Measurements from ENCODE around the gene RBMS1.

The RBMS1 gene, protein sequence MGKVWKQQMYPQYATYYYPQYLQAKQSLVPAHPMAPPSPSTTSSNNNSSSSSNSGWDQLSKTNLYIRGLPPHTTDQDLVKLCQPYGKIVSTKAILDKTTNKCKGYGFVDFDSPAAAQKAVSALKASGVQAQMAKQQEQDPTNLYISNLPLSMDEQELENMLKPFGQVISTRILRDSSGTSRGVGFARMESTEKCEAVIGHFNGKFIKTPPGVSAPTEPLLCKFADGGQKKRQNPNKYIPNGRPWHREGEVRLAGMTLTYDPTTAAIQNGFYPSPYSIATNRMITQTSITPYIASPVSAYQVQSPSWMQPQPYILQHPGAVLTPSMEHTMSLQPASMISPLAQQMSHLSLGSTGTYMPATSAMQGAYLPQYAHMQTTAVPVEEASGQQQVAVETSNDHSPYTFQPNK

DNA sequence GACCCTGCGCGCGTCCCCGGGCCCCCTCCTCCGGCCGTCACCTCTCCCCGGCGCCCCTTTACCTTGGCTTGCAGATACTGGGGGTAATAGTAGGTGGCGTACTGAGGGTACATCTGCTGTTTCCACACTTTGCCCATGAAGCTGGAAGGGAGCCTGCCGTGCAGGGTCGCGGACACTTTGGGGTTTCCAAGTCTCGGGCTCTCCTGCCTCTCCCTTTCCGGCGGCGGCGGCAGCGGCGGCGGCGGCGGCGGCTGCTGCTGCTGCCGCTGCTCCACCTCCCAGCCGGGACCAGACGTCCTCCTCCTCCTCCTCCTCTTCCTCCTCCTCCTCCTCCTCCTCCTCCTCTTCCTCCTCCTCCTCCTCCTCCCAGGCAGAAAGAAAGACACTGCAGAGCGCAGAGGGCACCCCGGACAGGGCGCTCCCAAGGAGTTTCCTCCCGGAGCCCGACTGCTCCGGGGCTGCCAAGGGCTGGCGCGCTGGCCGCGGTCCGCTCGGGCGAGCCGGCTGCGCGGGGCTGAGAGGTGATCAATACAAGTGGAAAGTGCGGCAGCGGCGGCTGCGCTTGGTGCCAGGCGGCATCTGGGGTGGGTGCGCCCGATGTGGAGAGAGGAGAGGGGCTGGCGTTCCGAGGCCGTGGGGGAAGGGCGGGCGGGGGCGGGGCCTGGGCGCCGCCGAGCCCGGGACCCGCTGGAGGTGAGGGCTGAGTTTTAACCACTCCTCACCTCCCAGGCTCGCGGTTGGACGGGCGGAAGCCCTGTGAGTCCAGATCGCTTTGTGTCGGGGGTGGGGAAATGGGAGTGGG, at the start of gene RBMS1:
Gene RBMS1, minus strand, starts transcription at position 581 of the 802 bp plus-strand sequence. Its CDS starts 444 bp downstream, at position 137.
- FAIRE-seq, result no peak
- no peak for DNase-seq (ENCODE audit: insufficient read length, low spot score)
- TF ChIP-seq, protein P1, sequence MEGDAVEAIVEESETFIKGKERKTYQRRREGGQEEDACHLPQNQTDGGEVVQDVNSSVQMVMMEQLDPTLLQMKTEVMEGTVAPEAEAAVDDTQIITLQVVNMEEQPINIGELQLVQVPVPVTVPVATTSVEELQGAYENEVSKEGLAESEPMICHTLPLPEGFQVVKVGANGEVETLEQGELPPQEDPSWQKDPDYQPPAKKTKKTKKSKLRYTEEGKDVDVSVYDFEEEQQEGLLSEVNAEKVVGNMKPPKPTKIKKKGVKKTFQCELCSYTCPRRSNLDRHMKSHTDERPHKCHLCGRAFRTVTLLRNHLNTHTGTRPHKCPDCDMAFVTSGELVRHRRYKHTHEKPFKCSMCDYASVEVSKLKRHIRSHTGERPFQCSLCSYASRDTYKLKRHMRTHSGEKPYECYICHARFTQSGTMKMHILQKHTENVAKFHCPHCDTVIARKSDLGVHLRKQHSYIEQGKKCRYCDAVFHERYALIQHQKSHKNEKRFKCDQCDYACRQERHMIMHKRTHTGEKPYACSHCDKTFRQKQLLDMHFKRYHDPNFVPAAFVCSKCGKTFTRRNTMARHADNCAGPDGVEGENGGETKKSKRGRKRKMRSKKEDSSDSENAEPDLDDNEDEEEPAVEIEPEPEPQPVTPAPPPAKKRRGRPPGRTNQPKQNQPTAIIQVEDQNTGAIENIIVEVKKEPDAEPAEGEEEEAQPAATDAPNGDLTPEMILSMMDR (IDR thresholded peaks at IDR 0.05; ENCODE audit: insufficient read depth, missing control alignments), result no peak

DNA sequence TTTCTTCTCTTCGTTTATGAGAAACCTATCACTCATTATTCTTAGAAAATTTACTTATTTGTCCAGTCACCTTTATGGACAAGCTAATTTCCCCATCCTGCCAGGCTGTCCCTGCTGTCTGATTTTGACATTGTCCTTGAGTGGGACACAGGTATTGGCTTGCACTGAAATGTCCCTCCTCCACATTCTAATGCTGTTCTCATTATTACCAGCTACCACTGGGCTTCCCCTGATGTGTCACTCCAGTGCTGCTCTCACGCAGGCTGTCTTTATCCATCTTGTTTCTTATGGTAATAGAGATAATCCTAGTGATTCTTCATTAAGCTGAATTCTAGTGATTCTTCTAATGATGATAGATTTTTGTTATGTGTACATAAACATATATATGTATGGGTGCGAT, 48.1 kb upstream of the RBMS1 start:
- TF ChIP-seq, protein P1 (IDR thresholded peaks at IDR 0.05; ENCODE audit: insufficient read depth, missing control alignments), result no peak
- no peak for DNase-seq (ENCODE audit: insufficient read length, low spot score)
- no peak for FAIRE-seq

DNA sequence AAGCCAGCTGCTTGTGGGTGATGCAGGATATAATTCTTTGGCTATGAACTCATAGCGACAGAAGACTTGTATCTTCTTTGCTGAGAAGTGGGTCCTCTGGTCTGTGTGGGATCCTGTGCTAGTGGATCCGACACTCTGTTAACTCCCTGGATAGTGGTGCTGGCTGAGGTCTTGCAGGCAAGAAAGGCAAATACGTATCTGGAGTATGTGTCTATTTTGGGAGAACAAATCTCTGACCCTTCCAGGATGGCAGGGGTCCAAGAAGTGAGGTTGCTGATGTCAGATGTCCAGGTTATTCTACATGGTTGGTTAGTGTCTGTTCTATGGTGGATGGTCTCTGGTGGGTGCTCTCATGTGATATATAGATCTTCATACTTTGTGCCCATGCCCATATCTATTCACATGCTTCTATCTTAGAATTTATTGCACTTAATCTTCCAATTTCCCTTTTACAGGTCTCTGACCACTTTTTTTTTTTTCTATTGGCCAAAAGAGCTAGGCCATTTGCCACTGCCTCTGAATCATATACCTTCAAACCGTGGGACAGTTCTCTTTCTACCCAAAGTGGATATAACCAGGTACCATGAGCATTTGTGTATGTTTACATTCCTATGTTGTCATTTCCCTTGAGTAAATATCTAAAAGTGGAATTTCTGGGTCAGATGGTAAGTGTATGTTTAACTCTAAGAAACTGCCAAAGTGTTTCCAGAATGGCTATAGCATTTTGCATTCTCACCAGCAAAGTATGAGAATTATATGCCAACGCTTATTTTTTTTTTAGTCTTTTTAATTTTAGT, 45.1 kb upstream of the RBMS1 start:
- DNase-seq (ENCODE audit: insufficient read length, low spot score), result no peak
- FAIRE-seq, result no peak
- TF ChIP-seq, protein P1 (IDR thresholded peaks at IDR 0.05; ENCODE audit: insufficient read depth, missing control alignments), result no peak

DNA sequence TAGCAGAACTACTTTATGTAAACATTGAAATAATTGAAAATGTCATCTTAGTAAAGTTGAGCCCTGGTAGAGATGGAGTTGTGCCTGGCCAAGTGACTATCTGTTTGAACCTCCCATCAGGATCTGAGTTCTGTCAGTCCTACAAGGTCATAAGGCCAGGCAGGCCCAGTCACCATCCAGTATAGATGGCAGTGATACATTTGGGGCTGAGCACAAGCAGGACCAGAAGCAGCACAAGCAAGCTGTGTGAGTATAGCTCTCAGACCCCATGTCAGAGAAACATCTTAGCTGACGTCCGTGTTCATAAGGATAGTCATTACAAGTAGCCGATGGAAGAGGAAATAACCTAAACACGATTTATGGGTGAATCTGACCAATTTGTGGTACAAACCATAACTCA, 44.5 kb upstream of the RBMS1 start:
- no peak for FAIRE-seq
- TF ChIP-seq, protein P1 (IDR thresholded peaks at IDR 0.05; ENCODE audit: insufficient read depth, missing control alignments), result no peak
- DNase-seq (ENCODE audit: insufficient read length, low spot score), result no peak

DNA sequence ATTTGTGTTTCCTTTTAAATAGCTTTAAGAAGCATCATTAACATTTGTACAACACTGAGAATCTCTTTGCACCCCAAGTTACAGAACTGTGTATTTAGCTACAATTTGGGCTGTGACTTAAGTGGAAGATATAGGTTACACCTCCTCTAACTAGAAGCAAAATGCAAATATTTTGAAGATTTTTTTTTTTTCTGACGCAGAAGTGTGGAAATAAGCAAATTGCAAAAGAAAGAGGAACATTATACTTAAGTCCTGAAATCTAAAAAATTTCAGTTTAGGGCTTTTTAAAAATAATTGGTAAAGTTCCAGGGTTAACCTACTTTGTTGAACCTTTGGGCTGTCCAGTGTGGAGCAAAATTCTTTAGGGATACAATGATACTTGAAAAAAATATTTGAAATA, 41.4 kb upstream of the RBMS1 start:
- TF ChIP-seq, protein P1 (IDR thresholded peaks at IDR 0.05; ENCODE audit: insufficient read depth, missing control alignments), result no peak
- no peak for FAIRE-seq
- DNase-seq (ENCODE audit: insufficient read length, low spot score), result no peak

DNA sequence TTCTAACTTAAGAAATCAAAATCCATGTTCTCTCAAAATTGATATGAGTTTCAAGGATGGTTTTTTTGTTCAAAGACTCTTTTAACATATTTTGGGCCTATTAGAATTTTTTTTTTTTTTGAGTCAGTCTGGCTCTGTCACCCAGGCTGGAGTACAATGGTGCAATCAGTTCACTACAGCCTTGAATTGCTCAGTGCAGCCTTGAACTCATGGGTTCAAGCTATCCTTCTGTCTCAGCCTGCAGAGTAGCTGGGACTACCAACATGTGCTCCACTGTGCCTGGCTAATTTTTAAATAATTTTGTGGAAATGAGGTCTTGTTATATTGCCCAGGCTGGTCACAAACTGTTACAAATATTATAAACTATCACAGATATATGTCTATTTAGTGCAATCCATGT, 40.6 kb upstream of the RBMS1 start:
- no peak for DNase-seq (ENCODE audit: insufficient read length, low spot score)
- TF ChIP-seq, protein P1 (IDR thresholded peaks at IDR 0.05; ENCODE audit: insufficient read depth, missing control alignments), result no peak
- no peak for FAIRE-seq
